ENCODE measurements around the gene MFAP3L. TPM values are rescaled to one million over a fixed set of nuclear protein-coding genes. Genes with fewer than 3 reads are reported as not detected.

Gene MFAP3L
- total and polyA plus RNA-seq, 8 donors, result 0.76 to 4.1 (median 2.1) TPM

- TF ChIP-seq, protein P1, sequence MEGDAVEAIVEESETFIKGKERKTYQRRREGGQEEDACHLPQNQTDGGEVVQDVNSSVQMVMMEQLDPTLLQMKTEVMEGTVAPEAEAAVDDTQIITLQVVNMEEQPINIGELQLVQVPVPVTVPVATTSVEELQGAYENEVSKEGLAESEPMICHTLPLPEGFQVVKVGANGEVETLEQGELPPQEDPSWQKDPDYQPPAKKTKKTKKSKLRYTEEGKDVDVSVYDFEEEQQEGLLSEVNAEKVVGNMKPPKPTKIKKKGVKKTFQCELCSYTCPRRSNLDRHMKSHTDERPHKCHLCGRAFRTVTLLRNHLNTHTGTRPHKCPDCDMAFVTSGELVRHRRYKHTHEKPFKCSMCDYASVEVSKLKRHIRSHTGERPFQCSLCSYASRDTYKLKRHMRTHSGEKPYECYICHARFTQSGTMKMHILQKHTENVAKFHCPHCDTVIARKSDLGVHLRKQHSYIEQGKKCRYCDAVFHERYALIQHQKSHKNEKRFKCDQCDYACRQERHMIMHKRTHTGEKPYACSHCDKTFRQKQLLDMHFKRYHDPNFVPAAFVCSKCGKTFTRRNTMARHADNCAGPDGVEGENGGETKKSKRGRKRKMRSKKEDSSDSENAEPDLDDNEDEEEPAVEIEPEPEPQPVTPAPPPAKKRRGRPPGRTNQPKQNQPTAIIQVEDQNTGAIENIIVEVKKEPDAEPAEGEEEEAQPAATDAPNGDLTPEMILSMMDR (IDR thresholded peaks at IDR 0.05), result no peak
- FAIRE-seq, result no peak
- DNase-seq, result no peak
- Histone ChIP-seq H3K27ac (no peak overlapping the region), H3K4me1 (no peaks in the 10 kb centered on the region), H3K9me3 (no peaks in the 10 kb centered on the region), H3K36me3 (no peaks in the 10 kb centered on the region), H3K27me3 (no peaks in the 10 kb centered on the region), H3K4me3 (no peak overlapping the region)
- intact Hi-C loops (cut with DNase I), result no loop called here
- no peak for ATAC-seq
- WGBS, 2 donors, result 76 to 78% methylated on average over 5 of the region's 5 CpGs
These were observed 85.1 kb downstream of the MFAP3L start for GRCh38 chr4:169941141-169941540.

DNA sequence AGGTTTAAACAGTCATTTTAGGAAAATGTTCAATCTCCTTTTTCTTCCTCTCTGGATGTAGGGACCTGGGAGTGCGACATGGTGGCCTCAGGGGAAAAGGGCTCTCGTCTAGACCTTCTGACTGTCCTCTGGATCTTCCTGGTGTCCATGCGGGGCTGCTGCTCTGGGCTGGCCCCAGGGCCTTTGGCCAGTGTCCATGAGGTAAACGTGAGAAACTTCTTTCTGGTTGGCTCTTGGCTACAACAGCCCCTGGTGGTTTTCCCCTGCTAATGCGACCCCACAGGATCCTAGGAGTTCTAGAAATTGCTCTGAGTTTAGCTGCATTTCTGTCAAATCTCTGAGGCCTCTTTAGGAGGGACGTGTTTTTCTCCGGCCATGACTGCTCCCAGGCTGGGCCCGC, 85.7 kb downstream of the MFAP3L start:
- no peaks in the 10 kb centered on the region for H3K4me1 ChIP-seq
- ATAC-seq, result no peak
- no peak overlapping the region for H3K27ac ChIP-seq
- H3K9me3 ChIP-seq, result no peaks in the 10 kb centered on the region
- 66 to 70% methylated on average over 8 of the region's 8 CpGs for WGBS, 2 donors
- H3K4me3 ChIP-seq, result no peak overlapping the region
- intact Hi-C loops (cut with DNase I), result no loop called here
- TF ChIP-seq, protein P1 (IDR thresholded peaks at IDR 0.05), result no peak
- H3K27me3 ChIP-seq, result no peaks in the 10 kb centered on the region
- no peaks in the 10 kb centered on the region for H3K36me3 ChIP-seq
- no peak for DNase-seq
- FAIRE-seq, result no peak

Other genes with a start within 250 kb of the MFAP3L start
- 1 to 10 TPM; 1.8 to 3.5 (median 2.4) TPM for gene AADAT, start 63.6 kb upstream of the MFAP3L start, total RNA-seq
- 1 to 10 TPM; 5.4 to 6.8 TPM for gene AADAT, start 63.6 kb upstream of the MFAP3L start, polyA plus RNA-seq